Stimulated activated CD8-positive, alpha-beta memory T cell treated with anti-CD3 and anti-CD28 coated beads, Interleukin-12 subunit alpha, Interleukin-12 subunit beta, amount 100 ng/mL, for 24 hours (primary cell): ENCODE results near the gene PBX1.

ENCODE experiments used
- DNase-seq: peaks from one replicate; pipeline ENCODE4 v3.0.0-alpha.2; 2020; ENCODE audit errors: extremely low read depth

The PBX1 gene

DNA sequence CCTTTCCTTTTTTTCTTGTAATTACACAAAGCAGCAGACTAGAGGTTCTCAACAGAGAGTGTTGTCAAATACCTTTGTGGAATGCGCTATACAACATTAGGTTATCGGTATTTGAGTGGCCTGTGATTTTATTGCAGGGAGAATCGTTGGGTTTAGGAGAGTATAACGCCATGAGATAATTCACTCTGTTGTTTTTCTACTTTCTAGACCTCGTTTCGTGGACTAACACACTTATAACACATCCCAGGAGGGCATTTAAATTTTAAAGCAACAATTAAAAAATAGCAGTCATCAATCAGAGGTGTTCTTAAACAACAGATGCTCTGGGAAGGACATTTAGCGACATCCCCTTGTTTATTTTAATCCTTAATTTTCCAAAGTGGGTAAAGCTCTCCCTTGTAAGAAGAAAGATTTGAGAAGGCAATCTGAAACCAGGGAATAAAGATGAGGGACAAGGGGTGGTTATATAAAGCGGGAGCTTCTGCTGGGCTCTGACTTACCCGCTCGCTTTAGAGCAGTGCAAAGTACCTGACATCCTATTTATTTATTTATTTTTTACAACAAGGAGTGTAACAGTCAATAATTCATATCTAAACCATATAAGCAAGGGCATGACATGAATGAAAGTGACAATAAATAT is 4.9 kb downstream of the PBX1 start:
- no peak for DNase-seq

DNA sequence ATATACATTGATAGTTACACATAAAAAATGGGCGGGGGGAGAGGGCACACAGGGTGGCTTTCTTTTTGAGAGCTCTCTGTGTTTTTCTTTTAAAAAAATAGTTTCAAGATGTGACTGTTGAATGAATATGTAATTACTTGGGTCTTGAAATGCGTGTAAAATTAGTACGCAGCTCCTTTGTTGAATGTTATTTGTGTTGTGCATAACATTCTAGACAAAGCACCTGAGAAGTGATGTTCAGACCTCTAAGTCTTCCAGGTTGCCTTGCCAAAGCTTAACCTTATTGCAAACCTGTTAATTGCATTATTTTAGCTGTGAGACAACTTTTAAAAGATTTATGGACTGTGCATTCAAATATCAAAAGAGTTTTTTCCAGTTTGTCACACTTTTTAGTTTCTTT is 5.4 kb downstream of the PBX1 start:
- DNase-seq, result no peak

DNA sequence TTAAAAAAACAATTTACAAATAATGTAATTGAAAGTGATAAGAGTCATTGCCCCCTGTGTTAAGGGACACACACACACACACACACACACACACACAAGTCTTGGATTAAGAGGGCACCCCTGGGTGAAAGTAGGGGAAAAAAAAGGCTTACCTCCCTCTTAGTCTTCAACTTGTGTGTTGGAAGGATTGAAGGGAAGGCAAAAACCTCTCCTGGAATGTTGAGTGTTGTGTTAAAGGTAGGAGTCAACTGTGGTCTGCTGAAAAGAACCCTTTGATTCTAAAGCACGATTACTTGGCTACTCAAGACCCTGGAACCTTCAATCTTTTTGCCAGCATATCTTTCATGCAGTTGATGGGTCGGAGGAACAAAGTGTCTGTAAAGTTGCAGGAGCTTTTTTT is 6.4 kb downstream of the PBX1 start:
- no peak for DNase-seq

- no peak for DNase-seq
Observed at GRCh38 chr1:164567774-164568173, 8.8 kb downstream of the PBX1 start.

DNA sequence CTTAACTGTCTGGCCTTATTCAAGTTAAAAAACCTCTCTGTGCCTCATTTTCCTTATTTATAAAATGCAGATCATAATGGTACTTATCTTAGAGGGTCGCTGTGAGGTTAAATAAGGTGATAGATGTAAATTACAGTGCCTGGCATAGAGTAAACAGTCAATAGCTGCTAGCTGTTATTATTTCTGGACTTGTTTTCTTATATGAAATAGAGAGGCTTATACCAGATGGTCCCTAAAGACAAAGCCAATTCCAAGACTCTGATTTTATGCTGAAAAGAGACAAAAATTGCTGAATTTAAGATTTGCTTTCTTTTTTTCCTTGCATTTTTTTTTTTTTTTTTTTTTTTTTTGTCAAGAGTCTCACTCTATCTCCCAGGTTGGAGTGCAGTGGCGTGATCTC is 10.3 kb downstream of the PBX1 start:
- no peak for DNase-seq

DNA sequence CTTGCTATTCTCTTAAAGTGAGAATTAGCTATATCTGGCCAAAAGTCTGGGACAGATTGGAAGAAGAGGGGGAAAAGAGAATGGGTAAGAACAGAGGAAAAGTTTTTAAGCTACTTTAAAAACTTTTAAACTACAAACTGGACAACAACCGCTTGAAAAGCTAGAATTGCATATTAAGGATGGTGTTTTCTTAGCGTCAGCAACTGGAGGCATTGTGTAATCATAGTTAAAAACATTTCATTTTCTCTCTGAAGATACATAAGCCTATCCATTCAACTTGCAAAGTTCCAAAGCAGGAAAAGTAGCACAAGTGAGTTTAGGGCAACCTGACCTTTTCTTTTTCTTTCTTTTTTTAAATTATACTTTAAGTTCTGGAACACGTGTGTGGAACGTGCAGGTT is 10.9 kb downstream of the PBX1 start:
- no peak for DNase-seq

DNA sequence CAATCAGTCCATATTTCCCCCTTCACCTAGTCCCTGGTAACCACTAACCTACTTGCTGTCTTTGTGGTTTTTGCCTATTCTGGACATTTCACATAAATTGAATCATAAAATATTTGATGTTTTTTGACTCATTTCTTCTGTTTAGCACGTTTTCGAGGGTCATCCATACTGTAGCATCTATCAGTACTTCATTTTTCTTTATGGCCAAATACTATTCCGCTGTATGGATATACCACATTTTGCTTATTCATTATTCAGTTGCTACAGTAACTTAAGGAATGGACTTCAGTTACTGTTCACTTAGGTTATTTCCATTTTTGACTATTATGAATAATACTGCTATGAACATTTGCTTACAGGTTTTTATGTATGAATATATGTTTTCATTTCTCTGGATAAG is 12.3 kb downstream of the PBX1 start:
- no peak for DNase-seq

DNA sequence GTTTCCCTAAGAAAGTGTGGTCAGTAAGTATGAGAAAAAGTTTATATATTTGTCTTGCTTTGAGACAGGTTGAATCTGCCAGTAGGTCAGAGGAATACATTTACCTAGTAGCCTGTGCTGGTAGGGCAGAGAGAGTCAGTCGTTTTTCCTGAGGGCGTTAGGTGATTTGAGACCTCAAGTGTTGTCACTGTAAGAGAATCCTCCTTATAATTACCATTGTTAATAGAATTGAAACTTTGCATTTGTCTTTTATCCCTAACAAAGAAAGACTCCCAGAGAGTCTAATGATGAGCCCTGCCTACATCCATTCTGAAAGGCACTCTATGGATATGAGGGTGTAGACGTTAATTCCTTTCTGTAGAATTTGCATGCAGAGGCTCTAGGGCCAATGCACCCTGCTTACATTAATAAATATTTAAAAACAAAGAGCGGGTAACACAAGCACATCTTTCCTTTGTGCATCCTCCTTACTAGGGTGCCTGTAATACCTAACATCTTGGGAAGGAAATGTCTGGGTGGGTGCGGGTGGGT is 16.4 kb downstream of the PBX1 start:
- no peak for DNase-seq

DNA sequence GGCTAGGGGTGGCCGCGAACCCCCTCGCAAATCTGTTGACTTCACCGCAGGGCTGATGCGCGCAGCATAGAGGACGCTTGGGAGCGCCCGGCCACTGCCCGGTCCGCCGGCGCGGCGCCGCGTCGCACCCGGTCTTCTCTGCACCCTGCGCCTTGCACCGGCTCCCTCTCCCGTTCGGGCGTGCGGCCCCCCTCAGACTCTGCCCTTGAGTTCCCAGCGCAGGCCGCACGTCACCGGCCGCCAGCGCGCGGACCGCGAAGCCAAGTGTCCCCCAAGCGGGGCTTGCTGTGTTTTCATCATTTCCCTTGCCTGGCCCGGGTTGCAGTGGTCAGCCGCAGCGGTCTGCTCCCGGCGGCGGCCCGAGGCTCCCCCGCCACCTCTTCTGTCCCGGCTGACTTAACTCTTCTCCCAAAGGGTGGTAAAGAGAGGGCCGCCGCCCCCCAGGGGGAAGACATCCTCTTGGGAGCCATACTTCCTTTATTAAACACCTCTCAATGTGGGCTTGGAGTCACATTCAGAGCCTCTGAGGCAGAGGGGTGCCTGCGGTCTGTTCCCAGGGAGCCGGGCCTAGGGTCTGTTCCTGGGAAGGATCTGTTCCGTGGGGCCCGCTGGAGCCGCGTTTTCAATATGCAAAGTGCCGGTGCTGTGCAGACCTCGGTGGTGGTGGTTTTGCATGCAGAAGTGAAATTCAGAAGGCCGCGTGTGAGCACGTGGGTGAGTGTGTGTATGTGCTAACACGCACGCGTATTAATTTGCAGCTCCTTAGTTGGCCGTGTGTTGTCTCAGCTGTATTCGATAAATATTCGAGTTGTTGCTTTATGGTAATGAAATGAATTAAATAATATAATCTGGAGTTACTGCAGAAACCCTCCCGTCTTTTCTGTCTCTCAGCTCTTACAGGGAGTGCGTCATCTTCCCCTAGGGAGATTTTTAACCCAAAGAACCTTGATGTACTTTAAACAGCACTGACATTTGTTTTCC is 17.6 kb downstream of the PBX1 start:
- no peak for DNase-seq

DNA sequence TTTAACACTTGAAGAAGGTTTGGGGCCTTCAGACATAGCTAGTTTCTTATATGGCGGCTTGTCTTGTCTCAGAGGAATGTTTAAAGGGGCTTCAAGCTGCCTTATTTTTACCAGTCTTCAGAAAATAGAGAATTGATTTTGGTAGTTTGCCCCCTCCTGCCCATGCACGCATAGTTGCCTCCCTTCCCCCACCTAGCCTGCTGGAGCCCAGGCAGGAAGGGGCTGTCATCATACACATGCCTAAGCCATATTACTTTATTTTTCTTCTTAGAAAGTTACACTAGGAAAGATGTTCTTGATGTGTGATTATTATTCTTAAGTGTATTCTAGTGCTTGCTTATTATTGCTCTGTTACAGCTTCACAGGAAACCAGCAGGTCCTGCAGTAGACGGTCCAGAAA is 18.3 kb downstream of the PBX1 start:
- no peak for DNase-seq

- no peak for DNase-seq
Observed at GRCh38 chr1:164578479-164579200, 19.7 kb downstream of the PBX1 start.

- DNase-seq, result no peak
Observed at GRCh38 chr1:164579381-164579780, 20.4 kb downstream of the PBX1 start.

- DNase-seq, result no peak
Observed at GRCh38 chr1:164581762-164582161, 22.8 kb downstream of the PBX1 start.

GRCh38 chr1:164583196-164583595 is 24.2 kb downstream of the PBX1 start:
- no peak for DNase-seq

GRCh38 chr1:164583835-164584539 is 25.0 kb downstream of the PBX1 start:
- DNase-seq, result no peak

DNA sequence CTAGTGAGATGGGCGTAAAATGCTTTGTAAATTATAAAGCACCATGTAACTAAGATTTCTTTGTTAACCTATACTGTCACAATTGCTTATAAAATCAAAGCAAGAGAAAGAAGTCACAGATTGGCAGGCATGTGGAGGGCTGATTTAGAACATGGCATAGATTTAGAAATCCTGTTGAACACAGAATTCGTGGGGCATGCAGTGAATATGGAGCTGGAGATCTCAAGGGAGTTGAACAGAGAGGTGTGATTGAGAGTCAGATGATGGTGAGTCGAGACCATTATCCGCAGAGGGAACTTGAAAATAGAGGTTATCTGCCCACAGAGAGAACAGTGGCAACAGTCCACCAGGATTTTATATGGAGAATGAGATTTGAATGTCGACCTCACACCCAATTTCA is 27.6 kb downstream of the PBX1 start:
- no peak for DNase-seq

DNA sequence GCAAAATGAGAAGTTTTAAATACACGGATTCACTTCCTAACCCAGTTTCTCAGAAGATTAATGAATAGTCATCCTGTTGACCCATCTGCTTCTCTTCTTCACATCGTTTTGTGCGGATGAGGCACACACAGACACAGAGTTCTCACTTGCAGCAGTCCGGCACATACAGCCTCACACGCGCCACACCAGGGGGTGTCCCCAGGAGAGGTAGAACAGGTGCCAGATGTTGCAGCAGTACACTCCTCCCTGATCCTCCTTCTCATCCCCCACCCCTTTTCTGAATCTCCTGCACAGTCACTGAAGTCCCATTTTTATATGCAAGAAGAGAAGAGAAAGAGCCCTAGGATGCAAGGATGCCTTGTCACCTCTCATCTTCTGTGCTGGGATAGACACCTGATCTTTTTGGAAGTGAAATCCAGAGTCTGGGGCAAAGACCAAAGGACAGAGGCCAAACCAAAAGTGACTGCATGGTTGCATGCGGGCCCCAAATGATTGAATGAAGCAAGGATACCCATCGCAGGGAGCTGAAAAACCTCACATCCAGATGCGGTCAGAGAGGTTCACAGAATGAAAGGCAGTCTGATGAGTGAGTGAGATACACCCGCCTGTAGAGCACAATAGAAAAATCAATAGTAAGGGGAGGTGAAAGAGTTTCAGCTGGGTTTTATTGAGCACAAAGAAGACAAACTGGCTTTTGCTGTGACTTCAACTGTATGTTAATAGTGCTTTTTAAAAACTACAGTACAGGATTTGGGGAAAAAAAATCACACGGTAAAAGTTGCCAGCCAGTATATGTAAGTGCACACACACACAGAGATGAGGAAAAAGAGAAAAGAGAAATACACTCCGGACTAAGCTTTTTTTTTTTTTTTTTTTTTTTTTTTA is 28.9 kb downstream of the PBX1 start:
- DNase-seq, result no peak

DNA sequence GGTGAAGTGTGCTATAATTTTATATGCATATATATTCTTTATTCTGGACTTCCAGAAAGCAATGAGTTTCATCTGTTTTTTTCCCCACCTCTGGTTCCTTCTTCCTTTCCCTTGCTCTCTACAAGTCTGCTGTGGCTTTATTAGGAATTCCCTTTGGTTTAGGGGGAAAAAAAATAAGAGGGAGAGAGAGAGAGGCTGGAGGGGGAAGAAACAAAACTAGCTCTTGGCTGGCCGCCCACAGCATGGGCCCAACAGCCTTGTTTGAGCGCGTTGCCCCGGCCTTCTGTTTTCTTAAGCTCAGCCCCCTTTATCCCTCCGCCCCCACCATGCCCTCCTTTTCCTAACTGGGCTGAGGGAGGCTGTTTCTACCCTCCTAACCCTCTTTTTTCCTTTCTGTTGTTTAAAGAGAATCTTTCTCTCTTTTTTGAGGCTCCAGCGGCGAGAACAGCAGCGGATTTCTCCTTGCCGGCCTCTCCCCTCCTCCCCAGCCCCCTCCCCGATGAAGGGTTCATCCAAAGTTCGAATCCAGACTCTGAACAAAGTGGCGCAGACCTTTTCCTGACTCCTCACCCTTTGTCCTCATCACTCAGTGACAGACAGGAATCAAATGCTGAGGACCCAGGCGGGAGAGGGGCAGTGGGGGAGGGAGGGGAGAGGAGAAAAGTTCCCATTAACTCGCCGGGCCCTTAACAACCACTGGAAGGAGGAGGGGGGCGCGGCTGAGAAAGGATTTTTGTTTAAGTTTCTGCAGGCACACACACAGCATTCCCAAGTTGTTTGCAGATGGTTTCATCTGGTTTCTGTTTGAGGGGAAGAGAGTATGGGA is 29.7 kb downstream of the PBX1 start:
- DNase-seq, result no peak

DNA sequence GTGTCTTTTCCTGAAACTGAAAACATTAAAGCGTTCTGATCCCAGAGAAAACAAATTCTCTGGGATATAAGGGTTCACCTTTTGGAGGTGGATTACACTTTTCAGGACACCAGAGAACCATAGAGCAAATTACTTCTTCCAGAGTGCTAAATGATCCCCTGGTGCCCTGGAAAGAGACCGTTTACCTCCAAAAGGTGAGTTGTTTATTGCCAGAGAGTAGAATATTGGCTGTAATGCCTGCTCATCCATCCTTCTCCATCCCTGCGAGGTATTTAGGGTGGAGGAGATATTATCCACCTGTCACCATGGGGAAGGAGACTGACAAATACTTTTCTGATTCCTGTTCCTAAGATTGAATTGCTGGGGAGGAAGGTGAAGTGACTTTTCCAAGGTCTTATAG is 30.4 kb downstream of the PBX1 start:
- no peak for DNase-seq
